Stimulated activated CD4-positive, alpha-beta T cell treated with anti-CD3 and anti-CD28 coated beads, TNF-alpha, amount 100 ng/mL, for 24 hours (primary cell): Measurements from ENCODE around the gene KCNMA1.
"Not testable (repeated sequence)": the region's sequence is repeated elsewhere in the genome, so short reads cannot be mapped to it uniquely, and the experiment has no call there.

Experiments used
- DNase-seq, 3 experiments: peaks; one replicate each; pipeline ENCODE4 v3.0.0-alpha.2; 2020; ENCODE audit warnings: low read depth in 3 of 3

KCNMA1 gene

DNA sequence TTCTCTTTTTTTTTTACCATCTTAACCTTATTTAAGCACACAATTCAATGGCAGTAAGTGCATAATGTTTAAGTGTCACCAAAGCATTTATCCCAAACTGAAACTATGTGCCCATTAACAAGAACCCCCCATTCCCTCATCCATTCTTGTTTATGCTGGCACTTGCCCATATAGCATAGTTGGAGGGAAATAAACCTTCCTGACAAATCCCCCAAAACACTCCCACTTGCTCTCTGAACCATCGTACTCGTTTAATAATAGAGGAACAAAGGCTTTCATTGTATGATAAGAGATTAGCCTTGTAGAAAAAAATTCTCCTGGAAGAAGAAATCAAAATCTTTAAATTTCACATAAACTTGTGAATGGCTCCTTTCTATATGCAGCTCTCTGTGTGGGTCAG, 26.4 kb upstream of the KCNMA1 start:
- no peak for DNase-seq

DNA sequence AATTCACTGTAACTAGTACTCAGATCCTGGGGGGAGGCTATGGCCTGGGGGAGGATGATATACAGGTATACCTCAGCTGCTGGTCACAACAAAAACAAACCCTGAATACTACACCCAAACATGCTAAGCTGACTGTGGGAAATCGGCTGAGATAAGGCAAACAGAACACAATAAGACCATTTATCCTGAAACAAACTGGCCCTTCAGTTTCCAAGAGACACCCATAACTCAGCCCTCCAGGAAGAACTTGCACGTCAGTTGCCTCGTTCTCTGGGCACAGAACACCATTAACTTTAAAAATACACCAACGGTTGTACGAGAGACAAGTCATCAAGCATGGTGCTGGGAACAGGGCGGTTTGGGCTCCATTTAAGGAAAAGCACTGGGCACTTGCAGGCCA, 24.1 kb upstream of the KCNMA1 start:
- DNase-seq, result no peak

DNA sequence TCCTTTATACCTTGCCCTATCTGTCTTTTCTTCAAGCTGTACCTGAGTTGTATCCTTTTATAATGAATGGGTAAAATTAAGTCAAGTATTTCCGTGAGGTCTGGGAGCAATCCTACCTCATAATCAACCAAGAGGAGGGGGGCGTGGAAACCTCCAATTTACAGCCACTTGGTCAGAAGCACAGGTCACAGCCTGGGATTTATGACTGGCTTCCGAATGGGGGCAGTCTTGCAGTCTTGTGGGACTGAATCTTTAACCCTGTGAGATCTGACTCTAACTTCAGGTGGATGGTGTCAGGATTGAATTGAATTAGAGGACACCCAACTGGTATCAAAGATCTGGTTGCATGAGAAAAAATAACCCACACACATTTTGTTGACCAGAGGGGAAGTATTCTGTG, 23.5 kb upstream of the KCNMA1 start:
- DNase-seq, result no peak

DNA sequence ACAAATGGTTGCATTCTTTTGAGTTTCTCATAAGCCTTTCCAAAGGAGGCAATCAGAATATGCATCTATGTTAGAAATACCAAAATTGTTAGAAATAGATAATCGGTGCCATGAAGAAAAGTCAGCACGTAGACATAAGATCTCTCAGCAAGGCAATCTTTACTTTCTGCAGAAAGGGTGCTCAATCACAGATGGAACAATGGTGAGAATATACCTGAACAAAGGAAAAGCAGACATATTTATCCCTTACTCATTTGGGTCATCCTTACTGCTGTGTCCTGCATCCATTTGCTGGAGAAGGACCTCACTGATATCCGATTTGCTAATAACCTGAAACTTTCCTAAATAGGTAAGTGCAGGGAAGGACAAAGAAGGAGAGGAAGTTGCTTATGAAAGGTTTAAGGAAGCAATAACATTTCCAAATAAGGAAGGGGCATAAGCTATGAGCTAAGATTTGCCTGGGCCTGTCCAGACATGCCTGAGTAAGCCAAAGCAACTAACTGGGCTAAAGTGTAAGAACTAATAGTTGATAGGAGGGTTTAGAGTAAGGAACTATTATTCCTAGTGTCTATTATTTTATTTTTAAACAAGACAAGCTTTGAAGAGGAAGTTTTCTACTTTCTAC, 21.6 kb upstream of the KCNMA1 start:
- DNase-seq, result not testable (repeated sequence)

DNA sequence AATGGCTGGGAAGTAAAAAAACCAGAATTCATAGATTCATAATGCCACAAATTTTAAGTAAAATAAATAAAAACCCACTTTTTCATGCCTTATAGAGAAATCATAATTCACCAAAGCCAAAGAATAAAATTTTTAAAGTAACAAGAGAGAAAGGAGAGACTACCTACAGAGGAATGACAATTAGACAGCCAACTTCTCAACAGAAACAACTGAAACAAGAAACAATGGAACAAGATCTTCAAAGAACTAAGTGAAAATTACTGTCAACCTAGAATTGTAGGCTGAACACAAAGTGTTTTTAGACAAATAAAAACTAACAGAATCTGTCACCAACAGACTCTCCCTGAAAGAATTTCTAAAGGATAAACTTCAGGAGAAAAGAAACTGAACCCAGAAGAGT, 15.6 kb upstream of the KCNMA1 start:
- DNase-seq, result no peak

DNA sequence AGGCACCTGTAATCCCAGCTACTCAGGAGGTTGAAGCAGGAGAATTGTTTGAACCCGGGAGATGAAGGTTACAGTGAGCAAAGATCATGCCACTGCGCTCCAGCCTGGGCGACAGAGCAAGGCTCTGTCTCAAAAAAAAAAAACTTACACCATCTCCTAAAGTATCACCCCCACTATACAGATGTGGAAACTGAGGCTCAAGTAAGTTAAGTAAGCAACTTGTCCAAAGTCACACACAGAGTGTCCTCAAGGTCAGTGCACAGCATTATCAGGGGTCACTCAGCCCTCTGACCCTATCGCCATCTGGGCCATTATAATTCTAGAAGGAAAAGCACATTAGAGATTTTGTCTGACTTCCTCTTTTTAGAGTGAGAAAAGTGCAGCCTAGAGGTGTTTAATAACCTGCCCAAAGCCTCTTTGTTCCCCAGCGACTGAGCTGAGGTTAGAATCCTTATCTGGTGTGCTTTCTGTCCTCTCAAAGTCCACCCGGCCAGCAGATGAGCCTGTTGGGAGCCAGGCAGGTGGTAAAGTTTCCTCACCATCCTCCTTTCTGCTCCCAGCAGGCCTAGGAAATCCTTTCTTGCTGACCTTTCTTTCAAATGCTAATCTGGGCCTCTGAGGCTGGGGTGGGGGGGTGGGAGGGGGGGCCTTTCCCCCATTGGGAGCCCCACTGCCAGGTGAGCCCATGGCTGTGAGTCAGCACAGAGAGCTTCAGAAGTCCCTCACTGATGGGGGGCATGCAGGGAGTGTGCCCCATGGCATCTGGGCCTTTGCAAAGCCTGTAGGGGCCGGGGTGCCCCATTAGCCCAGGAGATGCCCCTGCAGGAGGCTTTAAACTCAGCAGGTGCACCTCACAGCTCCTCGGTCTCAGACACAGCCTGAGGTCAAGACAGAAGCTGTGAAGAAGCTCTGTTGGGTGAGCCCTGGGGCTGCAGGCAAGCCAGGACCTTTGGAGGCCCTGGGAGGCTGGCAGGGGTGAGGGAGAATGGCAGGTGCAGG, 12.0 kb upstream of the KCNMA1 start:
- DNase-seq, result no peak

DNA sequence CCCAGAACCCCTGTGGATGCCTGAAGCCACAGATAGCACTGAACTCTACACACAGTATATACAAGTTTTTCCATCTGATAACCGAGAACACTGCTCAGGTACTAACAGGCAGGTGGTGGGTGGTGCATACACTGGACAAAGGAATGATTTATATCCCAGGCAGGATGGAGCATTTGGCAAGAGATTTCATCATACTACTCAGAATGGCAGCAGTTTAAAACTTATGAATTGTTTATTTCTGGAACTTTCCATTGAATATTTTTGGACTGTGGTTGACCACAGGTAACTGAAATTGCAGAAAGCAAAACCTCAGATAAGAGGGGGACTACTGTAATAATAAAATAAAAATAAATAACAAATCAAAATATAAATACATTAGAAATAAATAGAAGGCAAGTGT, 10.9 kb upstream of the KCNMA1 start:
- no peak for DNase-seq

DNA sequence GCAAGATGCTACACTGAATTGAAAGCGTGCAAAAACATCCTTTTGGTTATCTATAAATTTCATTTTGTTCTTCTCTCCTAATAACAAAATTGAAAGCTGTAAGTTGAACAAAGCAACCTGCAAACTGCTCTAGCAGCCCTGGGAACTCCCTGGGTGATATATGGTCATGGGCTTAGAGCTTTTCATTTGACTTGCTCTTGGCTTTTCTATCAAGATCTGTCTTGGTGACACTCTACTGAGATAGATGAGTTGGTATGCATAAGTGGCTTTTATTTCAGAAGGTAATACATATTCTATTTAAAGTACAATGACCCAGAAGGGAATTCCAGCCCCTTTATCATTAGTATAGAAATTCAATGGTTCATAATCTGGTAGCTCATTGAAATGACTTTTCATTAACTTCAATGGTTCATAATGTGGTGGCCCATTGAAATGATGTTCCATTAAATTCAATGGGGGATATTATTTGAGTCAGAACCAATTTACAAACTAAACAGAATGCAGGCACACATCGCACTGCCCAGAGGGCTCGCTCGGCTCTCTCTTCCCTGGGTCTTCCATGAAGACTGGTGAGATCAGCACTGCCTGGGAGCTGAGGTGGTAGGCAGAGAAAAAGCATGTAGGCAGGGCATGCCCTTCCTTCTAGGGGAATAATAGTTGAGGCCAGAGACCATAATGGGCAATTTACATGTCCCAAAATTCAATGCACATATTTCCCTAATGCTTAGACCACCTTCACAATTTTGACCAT, 10.1 kb upstream of the KCNMA1 start:
- DNase-seq, result no peak

DNA sequence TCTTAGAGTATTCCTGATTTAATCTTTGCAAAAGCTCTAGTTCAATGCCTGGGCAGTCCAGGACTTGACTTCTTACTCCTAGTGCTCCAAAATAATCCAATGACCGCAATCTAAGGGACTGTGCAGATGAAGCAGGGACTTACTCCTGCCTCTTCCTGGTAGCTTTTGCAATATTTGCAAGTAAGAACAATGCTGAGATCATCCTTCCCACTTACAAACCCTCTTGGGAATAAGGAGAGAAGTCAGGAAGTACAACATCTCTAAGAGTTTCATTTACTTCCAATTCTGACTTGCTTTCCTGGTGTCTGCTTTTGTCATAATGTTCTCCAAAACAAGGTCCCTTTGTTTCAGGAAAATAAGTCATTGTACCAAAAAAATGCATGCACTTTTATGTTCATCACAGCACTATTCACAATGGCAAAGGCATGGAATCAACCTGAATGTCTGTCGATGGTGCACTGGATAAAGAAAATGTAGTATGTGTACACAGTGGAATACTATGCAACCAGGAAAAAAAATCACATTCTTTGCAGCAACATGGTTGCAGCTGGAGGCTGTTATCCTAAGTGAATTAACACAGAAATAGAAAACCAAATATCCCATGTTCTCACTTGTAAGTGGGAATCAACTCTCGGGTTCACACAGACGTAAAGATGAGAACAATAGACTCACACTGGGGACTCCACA, 7.1 kb upstream of the KCNMA1 start:
- DNase-seq, result no peak

DNA sequence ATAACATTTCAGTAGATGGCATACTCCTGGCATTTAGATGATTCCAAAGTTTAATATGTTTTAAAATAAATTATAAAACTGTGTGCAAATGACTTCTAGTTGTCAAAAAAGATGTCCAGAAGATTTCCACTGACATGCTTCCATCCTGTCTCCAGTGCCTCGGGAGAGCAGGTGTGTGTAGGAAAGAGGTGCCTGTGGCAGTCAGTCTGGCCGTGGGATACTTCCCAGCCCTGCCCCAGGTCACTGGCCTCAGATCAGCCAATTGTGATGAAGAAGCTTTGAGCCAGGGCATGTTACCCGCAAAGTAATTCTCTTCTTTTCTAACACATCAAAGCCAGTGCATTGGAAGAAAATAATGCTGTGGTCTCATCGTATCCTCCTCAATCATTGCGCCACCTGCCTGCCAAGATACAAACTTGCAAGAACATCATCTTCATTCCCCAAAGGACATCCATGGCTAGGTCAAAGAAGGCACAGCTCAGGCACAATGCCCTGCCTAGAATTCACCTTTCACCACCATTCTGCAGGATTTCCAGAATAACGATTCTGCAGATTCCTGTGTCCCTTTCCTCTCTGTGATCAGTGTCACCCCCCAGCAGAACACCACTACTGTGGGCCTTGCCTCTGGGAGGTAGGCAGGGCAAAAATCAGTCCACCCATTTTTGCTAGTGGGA, 6.3 kb upstream of the KCNMA1 start:
- DNase-seq, result no peak

DNA sequence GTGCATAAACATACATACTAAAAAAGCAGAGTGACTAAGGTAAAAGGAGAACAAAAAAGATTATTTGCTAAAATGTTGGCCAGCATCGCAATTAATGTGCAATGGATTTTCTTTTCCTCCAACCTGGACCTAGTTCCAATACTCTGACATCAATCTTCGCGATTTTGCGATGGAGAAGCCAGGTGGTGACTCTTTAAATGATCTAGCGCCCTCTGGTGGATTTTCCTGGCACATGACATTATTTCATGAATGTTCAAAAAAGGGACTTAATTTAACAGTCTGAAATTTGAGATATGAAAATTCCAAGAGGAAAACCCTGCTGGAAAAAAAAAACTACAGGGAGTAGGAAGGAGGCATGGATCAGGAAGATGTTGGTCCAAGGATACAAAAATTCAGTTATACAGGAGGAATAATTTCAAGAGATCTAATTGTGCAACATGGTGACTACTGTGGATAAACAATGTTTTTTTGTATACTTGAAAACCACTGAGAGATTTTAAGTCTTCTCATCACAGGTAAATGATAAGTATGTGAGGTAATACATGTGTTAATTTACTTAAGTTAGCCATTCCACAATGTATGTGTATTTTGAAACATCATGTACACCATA, 4.3 kb upstream of the KCNMA1 start:
- peak in 2 of 3 experiments; percentile 13 to 19 for DNase-seq

DNA sequence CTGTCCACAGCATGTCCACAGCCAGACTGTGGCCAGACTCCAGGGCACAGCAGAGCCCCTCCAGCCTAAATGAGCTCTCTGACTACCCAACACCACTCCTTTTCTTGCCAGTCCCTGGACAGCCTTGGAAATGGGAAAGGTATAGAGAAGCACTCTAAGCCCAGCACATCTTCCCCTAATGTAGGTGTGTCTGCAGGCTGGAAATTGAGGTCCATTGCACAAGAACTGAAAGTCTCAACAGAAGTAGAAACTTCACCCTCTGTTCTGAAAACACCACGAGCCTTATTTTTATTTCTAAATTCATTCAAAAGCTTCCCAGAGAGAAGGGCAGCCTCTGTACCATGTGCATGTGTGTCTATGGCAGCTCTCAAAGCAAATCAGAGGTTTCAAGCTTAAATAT, 3.7 kb upstream of the KCNMA1 start:
- DNase-seq, result no peak

DNA sequence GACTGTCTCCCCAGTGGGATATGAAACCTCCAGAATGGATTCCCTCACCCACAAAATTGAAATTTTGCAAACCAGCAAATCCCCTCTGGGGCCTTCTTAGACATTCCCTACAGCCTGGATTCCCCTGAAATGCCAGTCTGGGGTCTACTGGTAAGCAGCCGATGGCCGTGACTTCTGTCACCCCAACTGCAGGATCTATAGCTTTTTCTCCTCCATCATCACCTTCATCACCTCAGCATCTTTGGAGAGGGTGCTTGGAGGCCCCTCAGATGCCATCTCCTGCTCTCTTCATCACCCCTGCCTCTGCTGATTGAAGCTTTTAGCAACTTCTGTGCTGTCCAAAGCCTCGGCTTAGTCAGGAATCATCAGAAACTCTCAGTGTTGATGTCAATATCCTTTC, 2.6 kb upstream of the KCNMA1 start:
- no peak for DNase-seq

DNA sequence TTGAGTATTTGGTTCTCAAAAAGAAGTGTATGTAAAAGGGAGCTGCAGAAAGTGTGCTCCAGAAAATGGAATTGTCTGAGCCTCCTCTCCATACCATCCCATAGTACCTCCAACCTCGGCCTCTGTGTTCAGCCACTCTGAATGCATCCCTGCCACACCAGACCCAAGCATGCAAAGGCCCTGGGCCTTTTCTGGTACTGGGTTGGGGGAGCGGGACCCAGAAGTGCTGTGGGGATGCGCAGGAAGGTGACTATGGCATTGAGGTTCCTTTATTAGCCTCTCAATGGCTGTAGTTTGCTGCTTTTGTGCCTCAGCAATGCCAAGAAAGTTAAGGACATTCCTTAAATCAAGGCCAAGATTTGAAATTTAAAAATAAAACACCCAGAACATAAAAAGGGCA, 2.1 kb upstream of the KCNMA1 start:
- DNase-seq, result no peak

DNA sequence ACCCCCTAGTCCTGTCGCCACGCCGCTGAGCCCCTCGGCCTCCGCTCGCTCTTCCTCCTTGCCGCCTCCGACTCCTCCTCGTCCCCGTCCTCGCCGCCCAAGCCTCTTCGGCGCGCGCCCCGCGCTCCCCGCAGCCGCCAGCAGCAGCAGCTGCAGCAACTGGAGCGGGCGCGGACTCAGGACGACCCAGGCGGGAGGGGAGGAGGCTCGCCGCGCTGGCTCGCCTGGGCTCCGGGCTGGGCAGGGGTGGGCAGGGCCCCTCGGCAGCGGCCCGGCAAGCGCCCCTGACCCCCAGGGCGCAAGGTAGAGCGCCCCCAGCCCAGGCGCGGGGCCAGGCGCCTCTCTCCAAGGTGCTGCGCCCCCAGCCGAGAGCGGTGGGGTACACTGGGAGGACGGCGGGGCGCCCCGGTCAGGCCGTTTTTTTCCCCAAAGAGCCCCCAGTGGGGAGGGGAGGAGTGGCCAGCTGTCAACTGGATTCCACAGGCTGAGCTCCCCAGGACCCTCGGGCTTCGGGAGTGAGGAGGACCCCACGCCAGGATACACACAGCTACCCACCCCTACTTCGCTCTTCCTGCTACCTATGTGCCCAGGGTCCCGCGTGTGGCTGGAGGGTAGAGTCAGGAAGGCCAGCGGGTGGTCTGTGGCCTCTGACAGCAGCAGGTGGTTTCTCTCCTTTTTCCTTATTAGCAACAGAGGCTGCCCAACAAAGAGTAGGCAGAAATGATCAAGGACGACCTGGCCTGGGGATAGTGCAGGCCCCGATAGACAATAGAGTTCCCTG, 903 bp upstream of the KCNMA1 start:
- no peak for DNase-seq

DNA sequence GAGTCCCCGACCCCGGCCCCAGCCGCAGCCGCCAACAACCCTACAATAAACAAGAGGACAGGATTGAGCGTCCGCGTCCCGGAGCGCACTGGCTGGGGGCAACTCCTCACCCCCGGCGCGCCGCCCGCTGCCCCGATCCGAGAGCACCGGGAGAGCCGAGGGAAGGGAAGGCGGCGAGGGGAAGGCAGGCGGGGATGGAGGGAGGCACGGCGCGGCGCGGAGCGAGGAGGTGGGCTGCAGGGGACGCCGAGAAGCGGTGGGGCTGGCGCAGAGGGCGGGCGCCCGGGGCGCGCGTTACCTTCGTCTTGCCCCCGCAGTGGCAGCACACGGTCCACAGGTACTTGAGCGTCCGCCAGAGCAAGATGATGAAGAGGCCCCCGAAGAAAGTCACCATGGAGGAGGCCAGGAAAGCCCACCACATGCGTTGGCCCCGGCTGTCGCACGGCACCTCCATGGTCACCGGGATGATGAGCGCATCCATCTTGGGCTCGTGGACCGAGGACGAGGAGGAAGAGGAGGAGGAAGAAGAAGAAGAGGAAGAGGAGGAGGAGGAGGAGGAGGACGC, 559 bp downstream of the KCNMA1 start:
- DNase-seq, result no peak

DNA sequence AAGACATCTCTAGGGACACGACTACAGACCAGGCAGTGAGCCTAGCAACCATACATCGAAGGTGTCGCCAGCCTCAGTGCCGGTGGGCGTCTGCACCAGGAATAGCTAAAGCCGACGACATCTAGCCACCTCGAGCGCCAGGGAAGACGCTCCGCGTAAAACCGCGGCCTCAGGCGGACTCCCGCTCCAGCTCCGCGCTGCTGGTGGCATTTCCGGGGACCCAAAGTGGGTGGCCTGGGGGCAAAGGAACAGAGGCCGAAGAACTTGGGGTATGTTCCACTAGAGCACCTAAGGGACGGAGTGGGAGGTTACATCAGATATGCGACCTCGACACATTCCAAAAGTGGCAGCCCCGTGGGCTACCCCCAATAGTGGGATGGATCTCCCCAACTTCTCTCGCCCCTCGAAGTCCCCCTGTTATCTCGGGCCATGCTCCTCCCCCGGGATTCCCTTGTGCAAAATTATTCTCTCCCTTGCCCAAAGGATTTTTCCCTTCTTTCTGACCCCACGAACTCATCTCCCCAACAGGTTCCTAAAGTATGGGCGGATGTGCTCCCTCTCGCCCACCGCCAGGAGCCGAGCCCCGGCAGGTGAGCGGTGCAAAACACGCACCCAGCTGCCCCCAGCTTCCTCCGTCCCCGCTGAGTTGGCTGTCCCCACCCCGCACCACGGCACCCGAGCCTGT, 1.2 kb downstream of the KCNMA1 start:
- no peak for DNase-seq

DNA sequence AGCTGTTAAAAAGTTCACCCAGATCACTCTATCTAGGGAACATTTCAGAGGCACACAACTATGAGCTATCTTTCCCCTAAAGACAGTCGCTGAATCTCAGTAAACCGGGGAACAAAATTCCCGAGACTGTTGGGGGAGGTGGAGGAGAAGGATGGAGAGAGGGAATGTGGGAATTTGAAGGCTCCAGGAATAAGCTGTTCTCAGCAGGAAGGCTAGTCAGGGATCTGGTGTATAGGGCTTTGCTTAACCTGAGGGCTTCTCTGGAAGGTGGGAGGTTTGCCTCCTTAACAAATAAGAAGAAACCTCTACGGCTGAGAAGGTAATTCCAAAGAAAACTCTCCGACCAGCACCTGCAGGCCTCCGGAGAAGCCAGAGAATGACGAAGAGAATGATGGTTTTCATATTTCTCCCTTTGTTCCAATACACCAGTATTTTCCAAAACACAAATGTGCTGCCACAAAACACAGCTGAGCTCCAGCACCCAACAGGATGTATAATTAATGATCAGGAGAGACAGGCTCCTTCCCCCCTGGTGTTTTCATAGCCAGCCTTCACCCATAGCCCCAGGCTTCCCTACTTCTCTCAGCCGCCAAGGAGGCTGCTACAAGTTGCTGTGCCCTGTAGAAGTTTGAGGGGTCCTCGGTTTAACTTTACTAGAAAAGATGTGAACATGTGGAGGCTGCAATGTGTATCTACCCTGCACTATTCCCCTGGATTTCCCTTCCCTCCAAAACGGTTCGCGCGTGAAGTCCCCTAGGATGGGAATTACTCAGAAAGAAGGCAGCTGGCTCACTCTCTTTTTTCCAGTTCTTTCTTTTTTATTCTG, 2.0 kb downstream of the KCNMA1 start:
- no peak for DNase-seq
